ENCODE measurements around the gene NRM.

DNA sequence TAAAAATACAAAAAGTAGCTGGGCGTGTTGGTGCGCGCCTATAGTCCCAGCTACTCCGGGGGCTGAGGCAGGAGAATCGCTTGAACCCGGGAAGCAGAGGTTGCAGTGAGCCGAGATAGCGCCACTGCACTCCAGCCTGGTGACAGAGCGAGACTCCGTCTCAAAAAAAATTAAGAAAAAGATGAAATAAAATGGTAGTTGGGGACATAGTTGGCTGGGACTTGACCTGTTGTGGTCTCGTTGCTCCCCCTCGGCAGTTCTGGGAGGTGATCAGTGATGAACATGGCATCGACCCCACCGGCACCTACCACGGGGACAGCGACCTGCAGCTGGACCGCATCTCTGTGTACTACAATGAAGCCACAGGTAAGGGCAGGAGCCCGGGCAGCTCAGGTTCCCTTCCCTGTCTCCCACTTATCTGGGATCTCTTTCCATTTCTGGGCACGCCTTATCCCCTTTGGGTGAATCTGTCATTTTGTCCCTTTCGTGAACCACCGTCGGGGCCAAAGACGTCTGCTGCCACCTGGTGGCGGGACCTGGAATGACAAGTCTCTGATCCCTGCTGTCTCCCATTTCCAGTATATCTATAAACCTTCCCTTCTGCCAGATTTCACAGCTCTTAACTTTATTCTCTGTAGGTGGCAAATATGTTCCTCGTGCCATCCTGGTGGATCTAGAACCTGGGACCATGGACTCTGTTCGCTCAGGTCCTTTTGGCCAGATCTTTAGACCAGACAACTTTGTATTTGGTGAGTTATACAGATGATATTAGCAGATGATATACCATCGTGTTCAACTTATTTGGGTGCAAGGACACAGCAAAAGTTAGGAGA is 31.7 kb upstream of the NRM start:
- TF ChIP-seq, protein P1, sequence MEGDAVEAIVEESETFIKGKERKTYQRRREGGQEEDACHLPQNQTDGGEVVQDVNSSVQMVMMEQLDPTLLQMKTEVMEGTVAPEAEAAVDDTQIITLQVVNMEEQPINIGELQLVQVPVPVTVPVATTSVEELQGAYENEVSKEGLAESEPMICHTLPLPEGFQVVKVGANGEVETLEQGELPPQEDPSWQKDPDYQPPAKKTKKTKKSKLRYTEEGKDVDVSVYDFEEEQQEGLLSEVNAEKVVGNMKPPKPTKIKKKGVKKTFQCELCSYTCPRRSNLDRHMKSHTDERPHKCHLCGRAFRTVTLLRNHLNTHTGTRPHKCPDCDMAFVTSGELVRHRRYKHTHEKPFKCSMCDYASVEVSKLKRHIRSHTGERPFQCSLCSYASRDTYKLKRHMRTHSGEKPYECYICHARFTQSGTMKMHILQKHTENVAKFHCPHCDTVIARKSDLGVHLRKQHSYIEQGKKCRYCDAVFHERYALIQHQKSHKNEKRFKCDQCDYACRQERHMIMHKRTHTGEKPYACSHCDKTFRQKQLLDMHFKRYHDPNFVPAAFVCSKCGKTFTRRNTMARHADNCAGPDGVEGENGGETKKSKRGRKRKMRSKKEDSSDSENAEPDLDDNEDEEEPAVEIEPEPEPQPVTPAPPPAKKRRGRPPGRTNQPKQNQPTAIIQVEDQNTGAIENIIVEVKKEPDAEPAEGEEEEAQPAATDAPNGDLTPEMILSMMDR (IDR thresholded peaks at IDR 0.05; ENCODE audit: low read length) = peak; percentile 95
- no peak for TF ChIP-seq EZH2 (IDR thresholded peaks at IDR 0.05; ENCODE audit: borderline replicate concordance, low read length)
